ENCODE results near the gene CD226.
"Not testable (repeated sequence)": the region's sequence is repeated elsewhere in the genome, so short reads cannot be mapped to it uniquely, and the experiment has no call there.

CD226 gene

GRCh38 chr18:69956665-69957620, 9.3 kb upstream of the CD226 start:
- DNase-seq (ENCODE audit: low read depth, low spot score), result no peak

DNA sequence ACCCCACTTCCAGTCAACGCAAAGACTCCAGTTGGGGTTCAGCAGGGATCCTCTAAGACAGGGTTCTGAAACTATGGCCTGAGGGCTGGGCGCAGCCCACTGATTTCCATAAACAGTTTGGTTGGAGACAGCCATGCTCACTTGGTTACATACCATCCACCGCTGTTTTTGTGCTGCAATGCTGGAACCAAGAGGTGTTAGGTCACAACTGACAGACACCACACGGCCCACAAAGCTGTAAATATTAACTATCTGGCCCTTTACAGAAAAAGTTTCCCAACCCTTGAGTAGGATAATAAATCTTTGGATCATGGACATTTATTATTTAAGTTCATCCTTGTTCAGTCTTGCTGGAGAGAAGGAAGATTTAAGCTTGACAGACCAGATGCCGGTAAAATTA, 8.4 kb upstream of the CD226 start:
- no peak for DNase-seq (ENCODE audit: low read depth, low spot score)

GRCh38 chr18:69954719-69955480, 7.2 kb upstream of the CD226 start:
- no peak for DNase-seq (ENCODE audit: low read depth, low spot score)

- DNase-seq (ENCODE audit: low read depth, low spot score), result no peak
Observed at GRCh38 chr18:69953191-69953590, 5.5 kb upstream of the CD226 start.

DNA sequence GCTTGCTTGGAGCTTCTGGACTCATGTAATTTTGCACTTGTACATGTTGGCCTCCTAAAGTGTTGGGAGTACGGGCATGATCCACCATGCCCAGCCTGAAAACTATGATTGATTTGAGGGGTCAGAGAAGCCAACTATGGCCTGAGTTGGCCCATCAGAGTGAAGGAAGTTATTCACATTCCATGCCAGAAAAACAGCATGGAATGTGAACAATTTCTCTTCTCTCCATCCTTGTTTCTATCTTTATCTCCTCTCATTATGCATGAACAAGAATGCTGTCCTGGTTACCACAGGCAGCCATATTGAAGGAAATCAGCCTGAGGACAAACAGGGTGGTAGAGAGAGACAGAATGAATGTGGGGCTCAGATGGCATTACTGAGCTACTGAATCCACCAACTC, 3.5 kb upstream of the CD226 start:
- no peak for DNase-seq (ENCODE audit: low read depth, low spot score)

DNA sequence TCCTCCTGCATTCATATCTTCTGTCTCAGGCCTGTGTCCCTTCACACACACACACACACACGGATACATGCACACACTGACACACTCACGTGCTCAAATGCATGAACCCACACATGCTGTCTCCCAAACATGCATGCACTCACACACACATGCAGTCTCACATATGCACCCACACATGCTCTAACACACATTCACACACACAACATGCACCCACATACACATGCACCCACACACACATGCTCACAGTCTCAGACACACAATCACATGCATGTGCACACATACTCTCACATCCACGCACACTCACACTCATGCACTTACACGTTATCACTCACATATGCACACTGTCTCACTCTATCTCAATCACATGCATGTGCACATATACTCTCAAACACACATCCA, 1.9 kb upstream of the CD226 start:
- no peak for DNase-seq (ENCODE audit: low read depth, low spot score)

- DNase-seq (ENCODE audit: low read depth, low spot score), result no peak
Observed at GRCh38 chr18:69948919-69949537, 1.4 kb upstream of the CD226 start.

DNA sequence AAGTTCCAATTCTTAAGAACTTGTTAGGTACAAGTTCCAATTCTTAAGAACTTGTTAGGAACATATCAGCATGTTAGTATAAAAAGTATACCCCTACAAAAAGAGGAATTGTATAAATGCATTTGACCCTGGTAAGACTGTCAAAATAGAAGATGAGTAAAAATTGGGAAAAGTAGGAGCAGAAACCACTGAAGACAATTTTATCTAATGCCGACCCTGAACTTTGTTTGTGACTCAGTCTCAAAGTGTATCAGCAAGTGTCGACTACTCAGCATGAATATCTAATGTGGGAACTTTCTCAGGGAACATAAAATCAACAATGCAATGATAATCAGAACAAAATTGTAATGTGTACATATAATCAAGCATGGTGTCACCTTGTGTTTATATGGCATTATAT, 583 bp upstream of the CD226 start:
- no peak for DNase-seq (ENCODE audit: low read depth, low spot score)

- no peak for DNase-seq (ENCODE audit: low read depth, low spot score)
Observed at GRCh38 chr18:69946608-69947155, 991 bp downstream of the CD226 start.

- DNase-seq (ENCODE audit: low read depth, low spot score), result no peak
Observed at GRCh38 chr18:69945220-69946114, 2.2 kb downstream of the CD226 start.

- no peak for DNase-seq (ENCODE audit: low read depth, low spot score)
Observed at GRCh38 chr18:69944436-69944835, 3.2 kb downstream of the CD226 start.

DNA sequence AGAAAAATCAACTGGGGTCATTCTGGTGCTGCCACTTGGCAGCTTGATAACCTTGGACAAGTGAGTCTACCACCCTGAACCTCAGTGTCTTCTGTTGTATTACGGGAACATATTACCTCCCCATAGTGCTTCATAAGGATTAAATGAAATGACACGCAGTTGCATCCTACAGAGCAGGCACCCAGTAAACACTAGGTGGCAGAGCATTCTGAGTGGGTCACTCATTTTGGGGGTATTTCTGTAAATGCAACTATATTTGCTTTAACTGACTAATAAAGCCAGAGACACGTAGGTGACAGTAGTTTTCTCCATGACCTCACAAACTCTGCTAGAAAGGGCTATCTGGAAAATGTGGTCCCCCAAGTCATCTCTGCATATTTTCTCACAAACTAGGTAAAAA, 4.7 kb downstream of the CD226 start:
- no peak for DNase-seq (ENCODE audit: low read depth, low spot score)

DNA sequence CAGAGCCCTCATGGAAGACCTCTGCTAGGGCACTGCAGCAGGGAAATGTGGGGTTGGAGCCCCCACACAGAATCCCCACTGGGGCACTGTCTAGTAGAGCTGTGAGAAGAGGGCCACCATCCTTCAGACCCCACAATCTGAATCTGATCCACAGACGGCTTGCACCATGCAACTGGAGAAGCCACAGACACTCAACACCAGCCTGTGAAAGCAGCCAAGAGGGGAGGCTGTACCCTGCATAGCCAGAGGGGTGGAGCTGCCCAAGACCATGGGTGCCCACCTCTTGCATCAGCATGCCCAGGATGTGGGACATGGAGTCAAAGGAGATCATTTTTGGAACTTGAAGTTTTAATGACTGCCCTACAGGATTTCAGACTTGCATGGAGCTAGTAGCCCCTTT, 6.5 kb downstream of the CD226 start:
- DNase-seq (ENCODE audit: low read depth, low spot score), result no peak

DNA sequence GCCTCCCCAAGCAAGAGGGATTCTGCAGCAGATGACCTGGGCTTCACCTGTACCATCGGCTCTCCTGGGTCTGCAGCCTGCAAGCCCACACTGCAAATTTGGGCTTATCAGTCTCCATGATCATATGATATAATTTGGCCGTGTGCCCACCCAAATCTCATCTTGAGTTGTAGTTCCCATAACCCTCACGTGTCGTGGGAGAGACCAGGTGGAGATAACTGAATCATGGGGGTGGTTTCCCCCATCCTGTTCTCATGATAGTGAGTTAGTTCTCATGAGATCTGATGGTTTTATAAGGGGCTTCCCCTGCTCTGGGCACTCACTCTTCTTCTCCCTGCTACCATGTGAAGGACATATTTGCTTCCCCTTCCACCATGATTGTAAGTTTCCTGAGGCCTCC, 7.9 kb downstream of the CD226 start:
- not testable (repeated sequence) for DNase-seq (ENCODE audit: low read depth, low spot score)

- no peak for DNase-seq (ENCODE audit: low read depth, low spot score)
Observed at GRCh38 chr18:69936191-69936558, 11.5 kb downstream of the CD226 start.

GRCh38 chr18:69935319-69936190, 12.1 kb downstream of the CD226 start:
- DNase-seq (ENCODE audit: low read depth, low spot score), result peak; percentile 64

DNA sequence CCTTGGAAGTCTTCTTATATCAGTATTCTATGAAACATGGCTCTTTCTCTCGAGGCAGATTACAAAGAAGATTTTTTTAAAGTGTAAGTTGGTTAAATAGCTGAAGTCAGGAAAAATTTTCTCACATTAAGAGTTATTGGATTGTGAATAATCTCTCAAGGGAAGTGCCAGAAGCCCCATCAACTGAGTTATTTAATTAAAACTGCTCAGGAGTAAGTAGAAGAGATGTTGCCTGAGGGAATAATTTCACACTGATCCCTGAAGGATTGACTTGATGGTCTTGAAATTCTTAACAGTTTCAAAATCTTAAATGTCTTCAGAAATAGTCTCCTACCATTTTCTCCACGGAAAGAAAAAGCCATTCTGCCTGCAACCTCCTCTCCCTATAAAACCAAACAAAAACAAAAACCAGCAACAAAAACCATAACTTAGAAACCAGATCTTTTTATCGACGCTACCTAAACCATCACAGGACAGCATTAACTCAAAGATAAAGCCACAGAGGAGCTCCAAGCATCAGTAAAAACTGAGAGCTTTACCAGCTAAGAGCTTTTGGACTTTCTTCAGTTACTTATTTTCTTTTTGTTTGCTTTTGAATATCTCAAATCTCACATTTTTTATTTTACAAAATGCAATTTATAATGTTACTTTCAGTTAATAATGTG, 12.9 kb downstream of the CD226 start:
- no peak for DNase-seq (ENCODE audit: low read depth, low spot score)

- DNase-seq (ENCODE audit: low read depth, low spot score), result no peak
Observed at GRCh38 chr18:69929041-69929774, 18.5 kb downstream of the CD226 start.

DNA sequence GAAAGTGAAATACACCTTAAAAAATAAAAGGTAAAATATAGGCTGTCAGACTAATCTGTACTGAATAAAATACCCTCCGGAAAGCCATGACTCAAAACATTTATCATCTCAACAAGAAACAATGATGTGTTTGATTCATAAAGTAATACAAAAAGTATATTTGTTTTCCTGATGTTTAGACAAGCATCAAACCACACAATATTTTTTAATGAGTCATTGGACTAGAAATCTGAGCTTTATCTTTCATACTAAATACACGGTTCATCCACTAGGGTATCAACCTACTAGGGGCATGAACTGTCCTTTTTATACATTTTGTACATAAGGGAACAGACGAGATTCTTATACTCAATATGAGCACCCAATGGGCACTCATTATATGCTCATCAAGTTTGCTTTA, 31.3 kb downstream of the CD226 start:
- DNase-seq (ENCODE audit: low read depth, low spot score), result no peak

All from activated CD4-positive, CD25-positive, alpha-beta regulatory T cell treated with anti-CD3 and anti-CD28 coated beads, Interleukin-2, amount 50 U/mL, for 16 hours (primary cell).